Panc1 (cell line): ENCODE data around the gene RNF25. TPM values are rescaled to one million over a fixed set of nuclear protein-coding genes. Genes with fewer than 3 reads are reported as not detected.

Source experiments
- ATAC-seq: fragments of 200-7000 bp; cut with Tn5 transposase; 2 replicates; pipeline ENCODE4 v1.9.1; 2020; ENCODE audit warnings: mild to moderate bottlenecking, moderate library complexity
- BruUV-seq: library from RNA; stranded (reverse); fragments of 400-500 nt; replicated peaks from 2 replicates; lab custom pipeline; 2021; lab: Mats Ljungman, UMichigan
- CTCF ChIA-PET: fragments of 300-600 bp; sonication (Branson Sonifier 250); formaldehyde crosslinking; loops from one replicate; lab custom pipeline; 2022; ENCODE audit warnings: antibody characterized with exemption; lab: Charles Lee
- POLR2A ChIA-PET: fragments of 300-600 bp; sonication (Branson Sonifier 250); formaldehyde crosslinking; loops from one replicate; lab custom pipeline; 2022; ENCODE audit warnings: antibody characterized with exemption; lab: Charles Lee
- DNase-seq: peaks from one replicate; pipeline ENCODE4 v3.0.0-alpha.2; 2010; ENCODE audit warnings: low read depth, low spot score
- H3K27ac ChIP-seq: 2 replicates; pipeline ENCODE4 v1.5.1; 2011; ENCODE audit warnings: mild to moderate bottlenecking, low read length, inconsistent platforms
- H3K27me3 ChIP-seq: fragments of 200-500 bp; sonication (Bioruptor generic); 2 replicates; pipeline ENCODE4 v1.6.0; 2014; ENCODE audit warnings: low read length, inconsistent platforms; ENCODE audit not compliant: control insufficient read depth, insufficient read depth
- H3K36me3 ChIP-seq: fragments of 200-500 bp; sonication (Bioruptor generic); 2 replicates; pipeline ENCODE4 v1.5.1; 2014; ENCODE audit warnings: inconsistent platforms, mild to moderate bottlenecking, low read length, moderate library complexity; ENCODE audit not compliant: control insufficient read depth, insufficient read depth
- H3K4me1 ChIP-seq: 2 replicates; pipeline ENCODE4 v1.5.1; 2011; ENCODE audit warnings: inconsistent platforms, mild to moderate bottlenecking, low read length, moderate library complexity; ENCODE audit not compliant: control insufficient read depth, insufficient read depth
- H3K4me3 ChIP-seq, 2 experiments: 2 replicates each; pipeline ENCODE4 v1.5.1; 2011 to 2012; ENCODE audit warnings: low read depth in 2 of 2, low read length in 2 of 2, mild to moderate bottlenecking in 2 of 2, inconsistent platforms in 1 of 2, moderate library complexity in 1 of 2
- H3K9me3 ChIP-seq: fragments of 200-500 bp; sonication (Bioruptor generic); 2 replicates; pipeline ENCODE4 v1.5.1; 2014; ENCODE audit warnings: low read depth, mild to moderate bottlenecking, inconsistent platforms, low read length, moderate library complexity; ENCODE audit not compliant: control insufficient read depth, insufficient read depth
- POLR2AphosphoS5 ChIP-seq: IDR thresholded peaks from 2 replicates; pipeline ENCODE4 v1.6.1; 2012; ENCODE audit warnings: mild to moderate bottlenecking, low read depth, low read length, moderate library complexity
- SIN3A ChIP-seq: IDR thresholded peaks from 2 replicates; pipeline ENCODE4 v1.6.1; 2012; ENCODE audit warnings: low read depth, mild to moderate bottlenecking, low read length, moderate library complexity, borderline replicate concordance; ENCODE audit not compliant: insufficient read depth
- TCF7L2 ChIP-seq: IDR thresholded peaks from 2 replicates; pipeline ENCODE4 v1.6.1; 2011; ENCODE audit warnings: mild to moderate bottlenecking, low read depth, low read length, inconsistent platforms
- in situ Hi-C: cut with HindIII; loops from 2 replicates; pipeline ENCODE4 v1.10.0; 2016; ENCODE audit warnings: low sequenced_read_pairs, low pct_unique_long_range_greater_than_20kb
- intact Hi-C: fragments of 100-400 bp; cut with micrococcal nuclease; formaldehyde crosslinking; loops from one replicate; pipeline ENCODE4 v1.10.0; 2022; ENCODE audit not compliant: unreplicated experiment
- total RNA-seq: library from RNA; stranded (reverse); gene quantifications from one replicate; pipeline ENCODE4 v1.2.1, GENCODE V29; 2021; ENCODE audit not compliant: unreplicated experiment
- TF ChIP-seq, protein P1 (sequence below): fragments of 450-650 bp; IDR thresholded peaks from 2 replicates; pipeline ENCODE4 v1.5.1; 2017; ENCODE audit warnings: mild to moderate bottlenecking
- TF ChIP-seq, protein P2 (sequence below), 2 experiments: IDR thresholded peaks; 2 replicates each; pipeline ENCODE4 v1.6.1; 2011 to 2012; ENCODE audit warnings: low read depth in 2 of 2, control low read depth in 1 of 2, low read length in 1 of 2, mild to moderate bottlenecking in 1 of 2, moderate library complexity in 1 of 2; ENCODE audit not compliant: insufficient read depth in 1 of 2

Gene RNF25
- total RNA-seq, 1 experiment from 2014 or later, result 40.4 TPM

DNA sequence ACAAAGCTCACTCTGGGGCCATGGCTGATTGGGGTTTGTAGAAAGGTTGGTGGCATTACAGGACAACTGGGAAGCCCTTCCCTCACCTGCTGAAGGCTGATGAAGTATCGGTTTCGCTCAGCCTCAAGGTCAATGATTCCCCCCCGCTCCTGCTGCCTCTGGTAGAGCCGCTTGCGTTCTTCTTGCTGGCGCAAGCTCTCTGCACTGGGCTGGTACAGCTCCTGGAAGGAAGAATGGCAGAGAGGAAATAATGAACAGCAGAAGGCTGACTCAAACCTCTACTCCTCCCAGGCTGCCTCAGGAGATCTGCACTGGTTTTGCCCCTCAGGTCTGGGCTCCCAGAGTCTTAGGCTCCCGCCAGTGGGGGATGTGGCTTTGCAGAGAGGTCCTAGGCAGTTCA is 7.1 kb downstream of the RNF25 start:
- ATAC-seq (no peak), DNase-seq (no peak)
- Histone ChIP-seq H3K36me3 (peaks cover 13% of the 10 kb centered on the region), H3K4me3 (no peak overlapping the region), H3K9me3 (no peaks in the 10 kb centered on the region), H3K27me3 (no peaks in the 10 kb centered on the region), H3K4me1 (peaks cover 6% of the 10 kb centered on the region; the same call in 1 of the 2 replicates), H3K27ac (no peak overlapping the region)
- intact Hi-C loops, result no loop called here
- TF ChIP-seq POLR2AphosphoS5, result no peak
- no peak for TF ChIP-seq SIN3A
- TF ChIP-seq, protein P1, sequence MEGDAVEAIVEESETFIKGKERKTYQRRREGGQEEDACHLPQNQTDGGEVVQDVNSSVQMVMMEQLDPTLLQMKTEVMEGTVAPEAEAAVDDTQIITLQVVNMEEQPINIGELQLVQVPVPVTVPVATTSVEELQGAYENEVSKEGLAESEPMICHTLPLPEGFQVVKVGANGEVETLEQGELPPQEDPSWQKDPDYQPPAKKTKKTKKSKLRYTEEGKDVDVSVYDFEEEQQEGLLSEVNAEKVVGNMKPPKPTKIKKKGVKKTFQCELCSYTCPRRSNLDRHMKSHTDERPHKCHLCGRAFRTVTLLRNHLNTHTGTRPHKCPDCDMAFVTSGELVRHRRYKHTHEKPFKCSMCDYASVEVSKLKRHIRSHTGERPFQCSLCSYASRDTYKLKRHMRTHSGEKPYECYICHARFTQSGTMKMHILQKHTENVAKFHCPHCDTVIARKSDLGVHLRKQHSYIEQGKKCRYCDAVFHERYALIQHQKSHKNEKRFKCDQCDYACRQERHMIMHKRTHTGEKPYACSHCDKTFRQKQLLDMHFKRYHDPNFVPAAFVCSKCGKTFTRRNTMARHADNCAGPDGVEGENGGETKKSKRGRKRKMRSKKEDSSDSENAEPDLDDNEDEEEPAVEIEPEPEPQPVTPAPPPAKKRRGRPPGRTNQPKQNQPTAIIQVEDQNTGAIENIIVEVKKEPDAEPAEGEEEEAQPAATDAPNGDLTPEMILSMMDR, result no peak
- TF ChIP-seq TCF7L2, result no peak
- TF ChIP-seq, protein P2, sequence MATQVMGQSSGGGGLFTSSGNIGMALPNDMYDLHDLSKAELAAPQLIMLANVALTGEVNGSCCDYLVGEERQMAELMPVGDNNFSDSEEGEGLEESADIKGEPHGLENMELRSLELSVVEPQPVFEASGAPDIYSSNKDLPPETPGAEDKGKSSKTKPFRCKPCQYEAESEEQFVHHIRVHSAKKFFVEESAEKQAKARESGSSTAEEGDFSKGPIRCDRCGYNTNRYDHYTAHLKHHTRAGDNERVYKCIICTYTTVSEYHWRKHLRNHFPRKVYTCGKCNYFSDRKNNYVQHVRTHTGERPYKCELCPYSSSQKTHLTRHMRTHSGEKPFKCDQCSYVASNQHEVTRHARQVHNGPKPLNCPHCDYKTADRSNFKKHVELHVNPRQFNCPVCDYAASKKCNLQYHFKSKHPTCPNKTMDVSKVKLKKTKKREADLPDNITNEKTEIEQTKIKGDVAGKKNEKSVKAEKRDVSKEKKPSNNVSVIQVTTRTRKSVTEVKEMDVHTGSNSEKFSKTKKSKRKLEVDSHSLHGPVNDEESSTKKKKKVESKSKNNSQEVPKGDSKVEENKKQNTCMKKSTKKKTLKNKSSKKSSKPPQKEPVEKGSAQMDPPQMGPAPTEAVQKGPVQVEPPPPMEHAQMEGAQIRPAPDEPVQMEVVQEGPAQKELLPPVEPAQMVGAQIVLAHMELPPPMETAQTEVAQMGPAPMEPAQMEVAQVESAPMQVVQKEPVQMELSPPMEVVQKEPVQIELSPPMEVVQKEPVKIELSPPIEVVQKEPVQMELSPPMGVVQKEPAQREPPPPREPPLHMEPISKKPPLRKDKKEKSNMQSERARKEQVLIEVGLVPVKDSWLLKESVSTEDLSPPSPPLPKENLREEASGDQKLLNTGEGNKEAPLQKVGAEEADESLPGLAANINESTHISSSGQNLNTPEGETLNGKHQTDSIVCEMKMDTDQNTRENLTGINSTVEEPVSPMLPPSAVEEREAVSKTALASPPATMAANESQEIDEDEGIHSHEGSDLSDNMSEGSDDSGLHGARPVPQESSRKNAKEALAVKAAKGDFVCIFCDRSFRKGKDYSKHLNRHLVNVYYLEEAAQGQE (IDR thresholded peaks at IDR 0.05; ENCODE audit: insufficient read depth in 1 of 2, low read depth in 2 of 2, low read length in 1 of 2), result no peak
- no TSS peak for BruUV-seq
- in situ Hi-C loops, result no loop called here
- ChIA-PET CTCF (no interaction called here), POLR2A (no interaction called here)

DNA sequence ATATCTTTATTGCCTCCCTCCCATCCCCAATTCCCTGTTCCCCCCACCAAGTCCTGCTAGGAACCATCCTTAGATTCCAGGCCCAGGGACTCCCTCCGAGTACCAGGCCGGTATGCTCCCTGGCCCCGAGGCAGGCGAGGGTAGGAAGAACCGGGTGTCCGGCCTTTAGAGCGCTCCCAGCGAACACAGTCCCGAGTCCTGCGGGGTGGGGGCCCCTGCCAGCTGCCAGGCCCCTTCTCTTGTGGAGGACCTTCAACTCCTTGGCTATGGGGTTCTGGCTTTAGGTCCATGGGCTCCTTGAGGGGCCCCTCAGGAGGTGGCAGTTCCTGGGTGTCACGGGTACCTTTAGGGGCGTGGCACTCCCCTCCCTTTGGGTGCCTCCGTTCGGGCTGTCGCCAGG is 7.9 kb downstream of the RNF25 start:
- H3K4me3 ChIP-seq, result no peak overlapping the region
- ChIA-PET CTCF (no interaction called here), POLR2A (no interaction called here)
- intact Hi-C loops, result no loop called here
- in situ Hi-C loops, result no loop called here
- H3K27ac ChIP-seq, result no peak overlapping the region
- no peak for DNase-seq
- TF ChIP-seq TCF7L2, result no peak
- TF ChIP-seq SIN3A, result no peak
- TF ChIP-seq, protein P1, result no peak
- TF ChIP-seq, protein P2 (IDR thresholded peaks at IDR 0.05; ENCODE audit: insufficient read depth in 1 of 2, low read depth in 2 of 2, low read length in 1 of 2), result no peak
- no peak for TF ChIP-seq POLR2AphosphoS5
- BruUV-seq, result no TSS peak
- peaks cover 13% of the 10 kb centered on the region for H3K36me3 ChIP-seq
- ATAC-seq, result no peak
- no peaks in the 10 kb centered on the region for H3K27me3 ChIP-seq
- peaks cover 6% of the 10 kb centered on the region; the same call in 1 of the 2 replicates for H3K4me1 ChIP-seq
- no peaks in the 10 kb centered on the region for H3K9me3 ChIP-seq
